GM12892 (cell line): ENCODE results near the gene TRIM27.

Experiments
- DNase-seq: peaks from one replicate; pipeline ENCODE4 v3.0.0; 2011; ENCODE audit not compliant: insufficient read length
- FAIRE-seq: peaks from 2 replicates; lab custom pipeline; 2011; peaks lifted over from hg19 to GRCh38; lab: Jason Lieb, UNC
- POLR2A ChIP-seq: IDR thresholded peaks from 2 replicates; pipeline ENCODE4 v1.6.1; 2011; ENCODE audit warnings: low read depth, low read length, control low read depth
- POLR2AphosphoS5 ChIP-seq: IDR thresholded peaks from 2 replicates; pipeline ENCODE4 v1.6.1; 2011; ENCODE audit warnings: low read depth, low read length, control low read depth
- TAF1 ChIP-seq: IDR thresholded peaks from 2 replicates; pipeline ENCODE4 v1.6.1; 2011; ENCODE audit warnings: low read depth, mild to moderate bottlenecking, control low read depth, low read length, borderline replicate concordance

Gene TRIM27

GRCh38 chr6:28903686-28904085 lies 20.1 kb downstream of the TRIM27 start:
- DNase-seq (no peak), FAIRE-seq (no peak)
- TF ChIP-seq POLR2AphosphoS5 (no peak), TAF1 (no peak), POLR2A (no peak)

DNA sequence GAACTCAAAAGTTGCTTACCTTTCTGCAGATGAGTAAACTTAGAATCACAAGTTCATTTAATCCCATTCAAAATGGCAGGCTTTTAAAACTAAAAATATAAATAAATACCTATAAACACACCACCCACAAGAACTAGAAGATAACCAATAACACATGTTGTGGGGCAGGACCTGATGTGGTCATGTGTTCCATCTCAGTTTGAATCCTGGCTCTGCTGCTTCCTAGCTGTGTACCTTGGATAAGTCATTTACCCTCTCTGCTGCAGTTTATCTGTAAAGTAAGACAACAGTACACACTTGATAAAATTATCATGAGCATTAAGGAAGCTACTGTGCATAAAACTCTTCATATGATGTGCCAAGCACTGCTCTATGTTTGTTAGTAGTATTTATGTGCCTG lies 22.0 kb downstream of the TRIM27 start:
- DNase-seq (no peak), FAIRE-seq (no peak)

DNA sequence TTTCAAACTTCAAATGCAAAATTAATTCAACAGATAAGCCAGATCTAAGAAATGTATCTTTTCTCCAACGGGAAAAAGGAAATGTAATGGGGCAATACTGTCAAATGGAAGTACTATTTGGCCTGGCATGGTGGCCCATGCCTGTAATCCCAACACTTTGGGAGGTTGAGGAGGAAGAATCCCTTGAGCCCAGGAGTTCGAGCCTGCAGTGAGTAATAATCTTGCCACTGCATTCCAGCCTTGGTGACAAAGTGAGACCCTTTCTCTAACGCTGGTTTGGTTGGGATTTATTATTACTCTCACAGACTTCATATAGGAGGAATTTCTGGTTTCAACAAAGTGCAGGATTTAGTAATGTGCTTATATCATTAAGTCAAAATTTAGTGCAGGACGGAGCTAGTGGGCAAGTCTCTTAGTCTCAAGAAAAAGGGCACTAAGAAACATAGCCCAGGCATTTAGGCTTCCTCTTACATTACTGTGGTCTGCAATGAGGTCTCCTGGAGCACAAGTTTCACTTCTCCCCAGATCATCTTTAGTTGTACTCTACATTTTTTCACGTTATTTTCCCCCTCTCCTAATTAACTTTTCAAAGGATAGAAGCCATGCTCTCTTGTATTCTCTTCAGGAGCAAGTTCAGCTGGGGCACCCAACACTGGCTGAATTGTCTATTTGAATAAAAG lies 23.1 kb downstream of the TRIM27 start:
- no peak for DNase-seq
- FAIRE-seq, result no peak

More for the DNA sequence above, 22.0 kb downstream of the TRIM27 start:
- TF ChIP-seq POLR2AphosphoS5 (no peak), POLR2A (no peak), TAF1 (no peak)

DNA sequence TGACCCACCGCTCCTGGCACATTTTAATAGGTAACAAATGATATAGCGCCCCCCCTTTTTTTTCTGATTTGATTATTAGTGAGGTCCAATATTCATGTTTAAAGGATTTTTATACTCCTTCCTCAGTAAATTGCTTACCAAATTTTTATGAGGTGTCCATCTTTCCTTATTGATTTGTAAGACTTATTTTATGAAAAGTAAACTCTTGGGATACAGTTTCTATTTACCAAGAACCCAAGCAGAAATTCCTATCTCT lies 25.1 kb downstream of the TRIM27 start:
- TF ChIP-seq POLR2AphosphoS5 (no peak), TAF1 (no peak), POLR2A (no peak)
- DNase-seq (no peak), FAIRE-seq (no peak)

More for the DNA sequence above, 23.1 kb downstream of the TRIM27 start:
- TF ChIP-seq TAF1 (no peak), POLR2A (no peak), POLR2AphosphoS5 (no peak)

- TF ChIP-seq POLR2AphosphoS5, result no peak
- no peak for TF ChIP-seq TAF1
- TF ChIP-seq POLR2A, result no peak
- DNase-seq (no peak), FAIRE-seq (no peak)
These were observed 26.4 kb downstream of the TRIM27 start for GRCh38 chr6:28897369-28897745.

GRCh38 chr6:28896505-28897368 lies 27.0 kb downstream of the TRIM27 start:
- TF ChIP-seq POLR2AphosphoS5 (no peak), POLR2A (no peak), TAF1 (no peak)
- peak; percentile 46 for FAIRE-seq
- DNase-seq, result peak; percentile 21

DNA sequence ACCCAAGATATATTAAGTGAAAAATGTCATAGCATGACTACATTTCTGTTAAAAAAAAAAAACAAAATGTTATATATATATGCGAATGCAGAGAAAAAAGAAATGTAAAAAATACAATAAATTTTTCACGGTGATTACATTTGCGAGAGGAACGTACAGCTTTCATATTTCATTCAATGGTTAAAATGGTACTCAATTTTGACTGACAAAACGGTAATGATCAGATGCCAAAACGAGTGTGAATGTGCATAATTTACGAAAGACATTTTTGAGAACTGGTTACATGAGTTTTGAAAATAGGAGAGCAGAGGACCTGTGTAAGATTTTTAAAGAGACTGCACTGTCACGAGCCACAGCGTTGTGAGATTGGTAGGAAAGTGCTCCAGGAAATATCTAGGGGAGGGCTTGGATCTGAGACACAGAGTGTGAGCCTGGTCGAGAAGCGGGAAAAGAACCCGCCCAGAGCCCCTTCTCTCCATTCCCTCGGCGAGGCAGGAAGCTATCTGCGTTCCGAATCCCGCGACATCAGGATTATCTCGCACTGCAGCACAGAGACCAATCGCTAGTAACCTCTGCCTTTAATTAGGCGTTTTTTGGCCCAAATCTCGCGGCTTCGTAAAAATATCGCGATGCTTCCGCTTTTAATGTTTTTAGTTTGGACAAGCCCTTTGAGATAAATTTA lies 28.5 kb downstream of the TRIM27 start:
- peak; percentile 84 for TF ChIP-seq TAF1
- peak; percentile 96 for TF ChIP-seq POLR2A
- peak; percentile 87 for TF ChIP-seq POLR2AphosphoS5
- FAIRE-seq (peak; percentile 90), DNase-seq (peak; percentile 65)

GRCh38 chr6:28893172-28893799 lies 30.5 kb downstream of the TRIM27 start:
- no peak for TF ChIP-seq POLR2AphosphoS5
- TF ChIP-seq TAF1, result no peak
- no peak for TF ChIP-seq POLR2A
- FAIRE-seq, result no peak
- no peak for DNase-seq

GRCh38 chr6:28892525-28892924 lies 31.3 kb downstream of the TRIM27 start:
- no peak for DNase-seq
- TF ChIP-seq POLR2AphosphoS5 (no peak), POLR2A (no peak), TAF1 (no peak)
- no peak for FAIRE-seq

DNA sequence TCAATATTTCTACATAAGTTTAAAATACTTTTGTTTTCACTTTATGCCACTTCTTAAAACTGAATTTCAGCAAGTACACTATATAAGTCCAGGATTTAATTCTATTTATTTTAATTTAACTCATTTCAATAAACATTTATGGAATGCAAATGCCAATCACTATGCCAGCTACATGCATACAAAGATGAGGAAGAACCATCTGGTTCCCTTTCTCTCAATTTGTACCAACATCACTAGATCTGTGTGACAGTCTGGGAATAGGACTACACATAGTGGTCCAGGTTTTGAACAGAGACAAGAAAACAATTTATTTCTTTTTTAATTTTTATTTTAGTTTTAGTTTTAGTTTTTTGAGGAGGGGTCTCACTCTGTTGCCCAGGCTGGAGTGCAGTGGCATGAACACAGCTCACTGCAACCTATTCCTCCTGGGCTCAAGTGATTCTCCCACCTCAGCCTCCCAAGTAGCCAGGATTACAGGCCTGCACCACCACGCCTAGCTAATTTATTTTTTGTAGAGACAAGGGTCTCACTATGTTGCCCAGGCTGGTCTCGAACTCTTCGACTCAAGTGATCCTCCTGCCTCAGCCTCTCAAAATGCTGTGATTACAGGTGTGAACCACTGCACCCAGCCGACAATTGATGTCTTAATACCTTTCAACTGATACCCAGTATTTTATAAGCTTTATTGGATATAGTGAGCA lies 35.8 kb downstream of the TRIM27 start:
- no peak for TF ChIP-seq POLR2A
- no peak for TF ChIP-seq TAF1
- TF ChIP-seq POLR2AphosphoS5, result no peak
- DNase-seq (no peak), FAIRE-seq (no peak)

DNA sequence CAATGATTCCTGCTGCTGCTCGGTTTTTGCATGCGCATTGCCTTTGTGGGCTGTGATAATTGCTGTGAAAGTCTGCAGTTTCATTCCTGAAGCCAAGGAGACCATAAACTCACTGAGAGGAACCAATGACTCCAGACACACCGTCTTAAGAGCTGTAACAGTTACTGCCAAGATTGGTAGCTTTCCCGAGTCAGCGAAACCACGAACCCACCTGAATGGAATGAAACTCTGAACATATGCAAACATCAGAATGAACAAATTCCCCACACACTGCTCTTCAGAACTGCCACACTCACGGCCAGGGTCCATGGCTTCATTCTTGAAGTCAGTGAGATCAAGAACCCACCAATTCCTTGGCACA lies 37.7 kb downstream of the TRIM27 start:
- TF ChIP-seq POLR2A, result no peak
- TF ChIP-seq POLR2AphosphoS5, result no peak
- TF ChIP-seq TAF1, result no peak
- no peak for FAIRE-seq
- DNase-seq, result no peak
